ENCODE measurements around the gene TPK1.

The TPK1 gene

GRCh38 chr7:144528536-144529045 is 307.3 kb downstream of the TPK1 start:
- DNase-seq (ENCODE audit: low read depth) = no peak

GRCh38 chr7:144527051-144527471 is 308.8 kb downstream of the TPK1 start:
- no peak for DNase-seq (ENCODE audit: low read depth)

DNA sequence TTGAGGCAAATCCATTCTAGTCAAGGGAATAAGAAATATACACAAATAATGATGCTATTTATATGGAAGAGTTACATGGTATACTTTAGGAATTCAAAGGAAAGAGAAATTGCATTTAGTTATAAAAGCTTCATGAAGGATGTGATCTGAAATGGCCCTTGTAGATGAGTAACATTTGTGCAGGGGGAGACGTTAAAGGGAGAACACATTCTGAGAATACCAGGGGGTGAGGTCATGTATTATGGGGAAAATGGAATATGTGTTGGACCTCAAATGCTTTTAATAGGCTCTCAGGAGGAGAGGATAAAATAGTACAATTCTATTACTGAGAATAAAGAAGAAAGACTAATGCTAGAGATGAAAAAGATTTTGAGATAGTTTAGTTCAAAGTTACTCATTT is 309.9 kb downstream of the TPK1 start:
- DNase-seq (ENCODE audit: low read depth) = no peak

DNA sequence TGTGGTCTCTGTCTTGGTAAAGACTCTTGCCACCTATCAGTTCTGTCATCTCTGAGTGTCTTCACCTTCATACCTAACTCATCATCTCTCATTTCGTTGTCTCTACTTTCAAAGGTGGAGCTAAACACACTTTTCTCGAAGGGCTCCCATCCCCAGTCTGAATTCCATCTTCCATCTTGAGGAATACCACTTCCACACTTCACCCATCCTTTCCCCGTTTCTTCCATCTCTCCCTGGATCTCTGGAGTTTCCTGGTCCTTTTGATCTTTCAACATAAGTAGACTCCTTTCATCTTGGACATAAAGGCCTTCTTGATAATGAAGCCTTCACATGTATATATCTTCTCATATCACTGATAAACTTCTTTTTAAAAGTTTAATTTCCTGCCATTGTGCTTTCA is 311.6 kb downstream of the TPK1 start:
- no peak for DNase-seq (ENCODE audit: low read depth)

- DNase-seq (ENCODE audit: low read depth) = no peak
Observed at GRCh38 chr7:144523621-144524020, 312.2 kb downstream of the TPK1 start.

DNA sequence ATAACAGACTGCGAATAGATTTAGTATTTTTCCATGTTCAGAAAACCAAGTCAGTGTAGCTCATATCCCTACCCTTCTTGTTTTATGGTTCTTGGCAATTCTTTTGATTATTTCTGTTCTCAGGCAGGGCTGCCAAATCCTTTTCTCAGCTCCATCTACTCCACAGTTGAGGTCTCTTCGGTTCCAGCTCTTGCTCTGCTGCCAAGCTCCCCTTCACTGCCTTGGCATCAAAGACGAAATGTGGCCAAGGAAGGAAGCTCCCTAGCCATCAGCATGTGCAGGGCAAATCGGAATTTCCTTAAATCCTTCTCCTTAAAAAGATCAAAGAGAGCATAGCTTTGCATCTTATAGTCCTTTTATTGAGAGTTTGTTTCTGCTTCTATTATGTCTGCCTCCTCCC is 315.9 kb downstream of the TPK1 start:
- DNase-seq (ENCODE audit: low read depth) = no peak

DNA sequence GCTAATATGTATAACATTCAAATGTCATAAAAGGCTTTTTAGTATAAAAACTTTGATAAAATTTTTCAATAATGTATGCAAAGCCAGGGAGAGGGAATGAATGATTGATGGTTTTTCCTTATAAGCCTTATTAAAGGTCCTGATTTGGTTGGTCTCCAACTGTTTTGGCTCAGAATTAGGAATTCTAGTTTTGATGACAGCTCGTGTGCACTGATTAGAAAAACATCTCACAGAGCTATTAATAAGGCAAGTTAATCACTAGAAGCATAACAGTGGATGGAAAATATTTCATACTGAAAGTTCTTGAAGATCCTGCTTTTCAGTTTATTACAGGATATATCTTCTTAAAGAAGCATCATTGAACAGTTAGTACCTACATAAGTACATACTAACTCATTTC is 317.5 kb downstream of the TPK1 start:
- no peak for DNase-seq (ENCODE audit: low read depth)

- DNase-seq (ENCODE audit: low read depth) = no peak
Observed at GRCh38 chr7:144517749-144518148, 318.1 kb downstream of the TPK1 start.

- DNase-seq (ENCODE audit: low read depth) = no peak
Observed at GRCh38 chr7:144516729-144517525, 318.9 kb downstream of the TPK1 start.

DNA sequence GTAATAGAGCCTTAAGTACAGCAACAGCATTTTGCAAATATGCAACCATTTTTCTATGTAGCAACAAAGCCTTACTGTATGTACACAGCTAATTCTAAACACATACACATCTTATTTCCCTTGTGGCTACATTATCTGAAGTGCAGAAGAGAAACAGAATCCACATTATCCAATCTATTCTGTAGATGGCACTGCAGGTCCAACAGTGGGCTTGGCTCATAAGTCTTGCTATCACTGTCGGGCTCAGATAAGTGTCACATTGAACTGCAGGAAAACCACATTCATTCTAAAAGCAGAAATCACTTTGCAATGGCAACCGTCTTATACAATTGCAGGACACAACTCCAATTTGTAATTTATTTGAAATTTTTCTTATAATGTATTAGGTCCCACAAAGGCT is 322.5 kb downstream of the TPK1 start:
- DNase-seq (ENCODE audit: low read depth) = peak; percentile 18

GRCh38 chr7:144510621-144511020 is 325.2 kb downstream of the TPK1 start:
- no peak for DNase-seq (ENCODE audit: low read depth)

GRCh38 chr7:144508702-144509101 is 327.2 kb downstream of the TPK1 start:
- no peak for DNase-seq (ENCODE audit: low read depth)

GRCh38 chr7:144503215-144503614 is 332.6 kb downstream of the TPK1 start:
- no peak for DNase-seq (ENCODE audit: low read depth)

DNA sequence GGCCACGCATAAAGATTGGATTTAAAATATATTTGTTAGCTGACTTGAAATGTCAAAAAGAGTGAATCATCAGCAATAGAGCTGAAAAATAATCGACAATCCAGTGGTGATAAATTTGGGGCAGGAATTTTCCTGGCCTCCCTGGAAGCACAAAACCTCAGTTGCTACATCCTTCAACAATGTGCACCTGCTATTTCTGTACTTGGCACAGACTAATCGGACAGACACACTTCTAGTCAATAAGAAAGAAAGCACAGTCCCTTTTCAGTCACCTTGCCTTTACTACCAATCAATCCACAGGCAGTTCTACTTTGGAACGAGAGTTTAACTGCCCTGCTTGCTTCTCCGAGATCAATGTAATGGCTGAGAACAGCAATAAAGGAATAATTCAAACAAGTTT is 335.6 kb downstream of the TPK1 start:
- DNase-seq (ENCODE audit: low read depth) = no peak

- peak; percentile 3 for DNase-seq (ENCODE audit: low read depth)
Observed at GRCh38 chr7:144497282-144497681, 338.6 kb downstream of the TPK1 start.

GRCh38 chr7:144494355-144494754 is 341.5 kb downstream of the TPK1 start:
- DNase-seq (ENCODE audit: low read depth) = no peak

DNA sequence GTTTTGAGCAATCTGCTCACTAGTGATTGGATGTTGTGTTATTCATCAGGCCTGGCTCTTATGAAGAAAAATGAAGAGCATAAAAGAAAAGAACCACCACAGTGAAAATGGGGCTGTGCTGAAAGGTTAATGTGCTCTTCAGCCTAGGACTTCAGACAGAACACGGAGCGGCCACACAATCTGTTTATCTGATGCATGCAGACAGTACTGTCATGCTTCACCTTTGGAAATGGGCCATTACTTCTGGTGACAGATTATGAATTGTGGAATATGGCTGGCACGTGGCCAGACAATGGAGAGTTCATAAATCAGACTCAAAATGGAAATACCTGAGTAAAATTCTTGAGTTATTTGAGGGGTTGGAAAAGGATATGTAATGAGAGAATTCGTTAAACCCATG is 346.3 kb downstream of the TPK1 start:
- DNase-seq (ENCODE audit: low read depth) = no peak

DNA sequence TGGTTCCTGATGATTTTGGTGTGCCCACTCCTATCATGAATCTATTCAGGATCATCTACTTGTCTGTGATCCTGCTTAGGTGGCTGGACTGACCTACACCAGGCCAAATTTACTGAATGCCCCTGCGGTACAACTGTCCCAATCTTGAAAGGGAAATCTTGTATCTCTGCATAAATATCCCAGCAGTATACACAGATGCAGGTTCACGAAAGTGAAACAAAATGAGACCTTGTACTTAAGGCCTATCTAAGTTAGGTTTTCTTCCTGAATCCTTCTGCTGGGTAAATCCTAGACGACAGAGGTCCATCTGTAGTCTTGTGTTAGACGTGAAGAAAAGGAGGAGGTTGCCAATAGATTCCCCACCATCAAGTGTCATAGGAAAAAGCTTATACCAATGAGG is 346.9 kb downstream of the TPK1 start:
- DNase-seq (ENCODE audit: low read depth) = no peak

DNA sequence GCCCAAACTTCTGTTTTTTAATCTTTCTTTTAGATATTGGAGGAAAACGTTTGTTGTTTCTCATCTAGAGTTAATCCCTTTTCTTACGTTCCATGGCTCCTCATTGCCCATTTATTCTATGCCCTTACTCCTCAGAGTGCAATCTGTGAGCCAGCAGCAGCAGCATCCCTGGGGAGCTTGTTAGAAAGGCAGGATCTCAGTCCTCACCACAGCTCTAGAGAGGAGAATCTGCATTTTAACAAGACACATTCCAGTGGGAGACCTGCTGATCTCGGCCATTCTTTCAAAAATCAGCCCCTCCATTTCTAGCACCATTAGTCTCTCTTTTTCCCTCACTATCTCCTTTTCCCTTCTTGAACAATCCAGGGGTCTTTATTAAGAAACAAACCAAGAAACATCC is 348.0 kb downstream of the TPK1 start:
- DNase-seq (ENCODE audit: low read depth) = no peak

DNA sequence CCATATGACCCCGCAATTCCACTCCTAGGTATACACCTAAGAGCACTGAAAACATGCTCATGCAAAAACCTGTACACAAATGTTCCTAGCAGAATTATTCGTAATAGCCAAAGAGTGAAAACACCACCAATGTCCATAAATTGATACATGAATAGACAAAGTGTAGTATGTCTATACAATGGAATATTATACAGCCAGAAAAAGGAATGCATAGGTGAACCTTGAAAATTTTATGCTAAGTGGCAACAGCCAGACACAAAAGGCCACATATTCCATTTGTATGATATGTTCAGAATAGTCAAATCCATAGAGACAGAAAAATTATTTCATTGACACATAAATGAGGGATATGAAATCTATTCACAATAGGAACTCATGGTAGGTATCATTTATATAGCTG is 351.4 kb downstream of the TPK1 start:
- DNase-seq (ENCODE audit: low read depth) = no peak

DNA sequence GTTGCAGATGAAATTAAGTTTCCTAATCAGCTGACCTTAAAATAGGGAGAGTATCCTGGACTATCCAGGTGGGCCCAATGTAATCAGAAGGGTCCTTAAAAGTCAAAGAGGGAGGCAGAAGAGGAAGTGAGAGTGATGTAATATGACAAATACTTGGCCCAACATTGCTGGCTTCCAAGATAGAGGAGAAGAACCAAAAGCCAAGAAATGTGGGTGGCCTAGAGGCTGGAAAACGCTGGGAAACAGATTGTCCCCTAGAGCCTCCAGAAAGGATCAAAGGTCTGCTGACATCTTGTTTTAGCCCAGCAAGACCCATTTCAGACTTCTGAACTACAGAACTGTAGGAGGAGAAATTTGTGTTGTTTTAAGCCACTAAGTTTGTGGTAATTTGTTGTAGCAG is 352.7 kb downstream of the TPK1 start:
- no peak for DNase-seq (ENCODE audit: low read depth)

DNA sequence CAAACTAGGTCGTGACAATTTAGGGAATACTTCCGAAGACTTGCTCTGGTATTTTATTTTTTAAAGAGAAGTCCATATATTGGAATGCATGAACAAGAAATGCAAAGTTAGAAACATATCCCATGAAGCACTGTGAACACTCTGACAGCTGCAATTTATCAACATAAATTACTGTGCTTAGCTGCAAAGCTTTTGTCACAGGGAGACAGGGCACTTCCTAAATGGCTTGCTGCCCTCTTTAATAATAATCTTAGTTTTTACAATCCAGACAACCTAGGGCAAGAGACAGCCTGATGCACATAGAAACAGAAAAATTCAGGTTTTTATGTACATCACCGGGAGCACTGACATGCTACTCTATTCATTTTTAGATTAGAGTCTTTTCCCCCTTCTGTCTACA is 354.0 kb downstream of the TPK1 start:
- DNase-seq (ENCODE audit: low read depth) = no peak

DNA sequence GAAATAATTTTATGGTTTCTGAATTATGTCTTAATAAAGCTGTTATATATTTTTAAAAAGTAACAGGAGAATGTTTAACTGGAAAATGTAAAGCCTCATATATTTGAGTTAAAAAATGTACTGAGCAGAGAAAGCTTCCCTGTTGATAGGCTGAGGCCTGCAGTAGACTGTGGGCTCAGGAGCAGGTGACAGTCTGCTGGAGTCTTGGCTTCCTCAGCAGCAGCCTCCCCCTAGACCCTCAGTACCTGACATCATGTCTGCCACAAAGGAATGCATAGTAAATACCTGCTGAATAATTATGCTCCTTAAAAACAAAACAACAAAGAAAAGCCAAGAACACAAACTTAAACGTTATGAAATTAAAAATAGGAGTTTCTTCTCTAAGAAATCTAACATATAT is 358.5 kb downstream of the TPK1 start:
- no peak for DNase-seq (ENCODE audit: low read depth)
